T47D (cell line): ENCODE measurements around the gene CALR3.
A peak's percentile ranks its signal among the peaks of the same experiment; 100 is the strongest.
"Not testable (repeated sequence)": the region's sequence is repeated elsewhere in the genome, so short reads cannot be mapped to it uniquely, and the experiment has no call there.

Experiments
- DNase-seq, 2 experiments: peaks; one replicate each; pipeline versions ENCODE4 v3.0.0 to v3.0.0-alpha.2; 2011 to 2012; ENCODE audit warnings: low read depth in 1 of 2, low spot score in 1 of 2
- JUND ChIP-seq: IDR thresholded peaks from 2 replicates; pipeline ENCODE4 v1.6.1; 2012; ENCODE audit warnings: low read depth
- in situ Hi-C: cut with HindIII; loops from 2 replicates; pipeline ENCODE4 v1.10.0; 2016; ENCODE audit warnings: low sequenced_read_pairs, low pct_unique_long_range_greater_than_20kb

Gene CALR3

GRCh38 chr19:16504271-16504670, 8.3 kb upstream of the CALR3 start:
- TF ChIP-seq JUND: no peak
- in situ Hi-C loops: no loop called here
- DNase-seq: no peak

GRCh38 chr19:16497837-16498236, 1.9 kb upstream of the CALR3 start:
- in situ Hi-C loops: no loop called here
- TF ChIP-seq JUND: no peak
- no peak for DNase-seq

- no peak for TF ChIP-seq JUND
- DNase-seq: no peak
- in situ Hi-C loops: no loop called here
These were observed 1.1 kb upstream of the CALR3 start for GRCh38 chr19:16497042-16497441.

GRCh38 chr19:16496613-16496983, 631 bp upstream of the CALR3 start:
- in situ Hi-C loops: no loop called here
- DNase-seq: peak in 1 of 2 experiments; percentile 16
- no peak for TF ChIP-seq JUND

- DNase-seq, in situ Hi-C loops: not testable (repeated sequence)
These were observed 9.5 kb downstream of the CALR3 start for GRCh38 chr19:16486476-16486875.

GRCh38 chr19:16482745-16483144, 13.2 kb downstream of the CALR3 start:
- no peak for TF ChIP-seq JUND
- DNase-seq: no peak
- in situ Hi-C loops: no loop called here

- no peak for TF ChIP-seq JUND
These were observed 18.7 kb downstream of the CALR3 start for GRCh38 chr19:16477311-16477710.

GRCh38 chr19:16476401-16476800, 19.6 kb downstream of the CALR3 start:
- TF ChIP-seq JUND: no peak
- DNase-seq: no peak
- in situ Hi-C loops: no loop called here

More at GRCh38 chr19:16477311-16477710, 18.7 kb downstream of the CALR3 start:
- DNase-seq: no peak
- in situ Hi-C loops: no loop called here

GRCh38 chr19:16473875-16474392, 22.0 kb downstream of the CALR3 start:
- DNase-seq: no peak
- no peak for TF ChIP-seq JUND
- in situ Hi-C loops: no loop called here

- TF ChIP-seq JUND: no peak
- no peak for DNase-seq
- in situ Hi-C loops: no loop called here
These were observed 23.0 kb downstream of the CALR3 start for GRCh38 chr19:16472992-16473391.

- DNase-seq, in situ Hi-C loops: not testable (repeated sequence)
These were observed 23.4 kb downstream of the CALR3 start for GRCh38 chr19:16472559-16472899.

GRCh38 chr19:16470911-16471811, 24.8 kb downstream of the CALR3 start:
- DNase-seq: peak in 1 of 2 experiments; percentile 57
- TF ChIP-seq JUND: no peak
- in situ Hi-C loops: no loop called here

GRCh38 chr19:16470541-16470910, 25.4 kb downstream of the CALR3 start:
- TF ChIP-seq JUND: no peak
- in situ Hi-C loops: no loop called here

GRCh38 chr19:16467581-16467980, 28.4 kb downstream of the CALR3 start:
- no peak for TF ChIP-seq JUND
- DNase-seq: no peak
- in situ Hi-C loops: no loop called here

More at GRCh38 chr19:16470541-16470910, 25.4 kb downstream of the CALR3 start:
- DNase-seq: peak in 1 of 2 experiments; percentile 70

- in situ Hi-C loops, DNase-seq: not testable (repeated sequence)
These were observed 29.1 kb downstream of the CALR3 start for GRCh38 chr19:16466802-16467427.
